ENCODE data around the gene SLC13A4.
"Not testable (repeated sequence)": the region's sequence is repeated elsewhere in the genome, so short reads cannot be mapped to it uniquely, and the experiment has no call there.

The SLC13A4 gene

DNA sequence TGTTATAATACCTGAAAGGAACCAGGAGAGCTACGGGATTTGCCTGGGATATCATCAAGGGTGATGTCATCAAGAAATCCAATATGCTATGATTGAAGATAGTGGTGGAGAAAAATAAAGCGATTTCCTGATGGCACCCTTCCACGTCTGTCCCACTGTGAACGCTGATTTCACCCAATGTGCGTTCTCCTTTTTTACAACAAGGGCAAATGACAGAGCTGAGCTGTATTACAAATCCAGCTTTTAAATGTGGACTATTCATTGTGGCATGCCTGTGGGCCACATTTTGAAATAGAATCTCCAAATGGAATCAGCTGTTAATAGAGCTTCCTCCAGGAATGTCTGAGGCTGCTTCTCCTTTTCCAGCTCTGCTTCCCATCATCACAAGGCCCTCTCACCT lies 23.3 kb downstream of the SLC13A4 start:
- Mint-ChIP-seq H3K4me1 (ENCODE audit: low read depth) (no peaks in the 10 kb centered on the region), H3K4me3 (no peak overlapping the region), H3K27me3 (no peaks in the 10 kb centered on the region), H3K36me3 (ENCODE audit: low read depth) (no peaks in the 10 kb centered on the region), H3K9me3 (no peaks in the 10 kb centered on the region), H3K27ac (no peak overlapping the region)

DNA sequence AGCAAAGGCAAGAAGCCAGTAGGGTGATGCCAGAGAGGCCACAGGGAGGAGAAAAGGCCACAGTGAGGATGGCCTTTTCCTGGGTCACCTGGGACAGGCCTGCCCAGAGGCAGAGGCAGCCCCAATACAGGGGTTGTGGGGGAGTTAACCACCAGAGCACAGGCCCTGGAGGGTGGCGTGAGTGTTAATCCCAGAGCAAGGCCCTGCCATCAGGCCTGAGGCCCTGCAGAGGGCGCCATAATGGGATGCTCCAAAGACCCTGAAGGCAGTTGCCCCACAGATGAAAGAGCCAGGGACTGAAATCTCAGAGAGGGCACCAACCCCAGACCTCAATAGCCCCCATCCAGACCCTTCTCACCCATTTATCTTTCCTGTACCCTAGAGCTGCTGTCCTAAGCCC lies 23.9 kb downstream of the SLC13A4 start:
- Mint-ChIP-seq H3K4me3 (no peak overlapping the region), H3K9me3 (no peaks in the 10 kb centered on the region), H3K4me1 (ENCODE audit: low read depth) (no peaks in the 10 kb centered on the region), H3K27me3 (no peaks in the 10 kb centered on the region), H3K36me3 (ENCODE audit: low read depth) (no peaks in the 10 kb centered on the region), H3K27ac (no peak overlapping the region)

DNA sequence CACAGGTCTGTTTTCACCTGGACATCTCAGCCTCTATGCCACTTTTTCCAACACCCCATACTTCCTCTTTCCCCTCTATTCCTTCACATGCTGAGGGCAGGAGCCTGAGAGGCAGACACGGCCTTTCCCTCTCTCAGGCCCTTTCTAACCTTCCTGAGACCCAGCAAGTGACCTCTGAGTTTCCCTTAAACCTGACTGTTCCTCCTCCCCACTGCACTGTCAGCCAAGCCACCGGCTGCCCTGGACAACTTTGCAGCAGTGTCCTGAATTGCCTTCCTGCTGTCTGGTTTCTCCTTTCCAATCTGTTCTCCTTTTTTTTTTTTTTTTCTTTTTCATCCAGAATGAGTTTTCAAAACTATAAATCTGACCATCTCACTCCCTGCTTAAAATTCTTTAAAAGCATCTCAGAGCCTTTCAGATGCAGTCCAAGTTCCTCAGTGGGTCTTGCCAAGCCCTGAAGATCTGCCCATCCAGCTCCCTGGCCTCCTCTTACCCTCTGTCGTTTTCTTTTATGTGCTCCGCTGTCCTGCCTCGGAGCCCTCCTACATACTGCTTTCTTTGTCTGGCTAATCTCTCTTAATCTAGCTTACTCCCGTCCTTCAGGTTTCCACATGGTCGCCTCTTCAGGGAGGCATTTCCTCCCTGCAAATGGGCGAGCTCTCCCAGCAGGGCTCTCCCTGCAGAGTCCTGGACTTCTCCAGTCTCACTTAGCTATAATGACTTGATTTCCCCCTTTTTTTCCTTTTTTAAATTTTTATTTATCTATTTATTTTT lies 30.5 kb downstream of the SLC13A4 start:
- Mint-ChIP-seq H3K27ac (no peak overlapping the region), H3K4me1 (ENCODE audit: low read depth) (no peaks in the 10 kb centered on the region), H3K27me3 (no peaks in the 10 kb centered on the region), H3K36me3 (ENCODE audit: low read depth) (no peaks in the 10 kb centered on the region), H3K4me3 (no peak overlapping the region), H3K9me3 (no peaks in the 10 kb centered on the region)

DNA sequence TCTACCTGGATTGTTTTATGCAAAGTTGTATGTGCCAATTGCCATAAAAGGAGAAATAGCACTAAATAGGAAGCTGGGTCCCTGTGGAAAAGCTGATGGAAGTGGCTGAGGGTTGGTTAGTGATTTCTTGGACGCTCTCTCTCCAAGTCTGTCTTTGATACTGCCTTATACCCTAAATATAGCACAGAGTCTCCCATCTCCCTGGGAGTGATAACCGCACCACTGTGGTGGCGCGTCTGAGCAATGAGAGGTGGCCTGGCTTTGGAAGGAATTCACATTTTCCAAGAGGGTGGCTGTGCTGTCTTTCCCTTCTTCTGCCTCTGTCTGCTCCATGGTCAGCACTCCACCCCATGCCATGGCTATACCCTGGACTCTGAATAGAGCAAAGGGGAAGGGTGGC lies 34.4 kb downstream of the SLC13A4 start:
- Mint-ChIP-seq H3K27me3 (no peaks in the 10 kb centered on the region), H3K4me3 (no peak overlapping the region), H3K9me3 (no peaks in the 10 kb centered on the region), H3K27ac (no peak overlapping the region), H3K36me3 (ENCODE audit: low read depth) (no peaks in the 10 kb centered on the region), H3K4me1 (ENCODE audit: low read depth) (no peaks in the 10 kb centered on the region)

DNA sequence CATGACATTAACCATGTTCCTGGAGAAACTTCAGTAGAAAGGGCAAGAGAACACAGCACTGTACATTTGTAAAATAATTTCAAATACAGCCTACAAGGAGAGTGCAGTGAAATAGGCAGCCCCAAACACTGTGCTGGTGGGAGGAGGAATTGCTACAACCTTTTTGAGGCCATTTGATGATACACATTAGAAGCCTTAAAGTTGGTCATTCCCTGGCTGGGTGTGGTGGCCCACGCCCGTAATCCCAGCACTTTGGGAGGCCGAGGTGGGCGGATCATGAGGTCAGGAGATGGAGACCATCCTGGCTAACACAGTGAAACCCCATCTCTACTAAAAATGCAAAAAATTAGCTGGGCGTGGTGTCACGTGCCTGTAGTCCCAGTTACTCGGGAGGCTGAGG lies 35.4 kb downstream of the SLC13A4 start:
- H3K4me1 Mint-ChIP-seq (ENCODE audit: low read depth); H3K4me3 Mint-ChIP-seq; H3K27me3 Mint-ChIP-seq; H3K27ac Mint-ChIP-seq; H3K9me3 Mint-ChIP-seq; H3K36me3 Mint-ChIP-seq (ENCODE audit: low read depth): not testable (repeated sequence)

DNA sequence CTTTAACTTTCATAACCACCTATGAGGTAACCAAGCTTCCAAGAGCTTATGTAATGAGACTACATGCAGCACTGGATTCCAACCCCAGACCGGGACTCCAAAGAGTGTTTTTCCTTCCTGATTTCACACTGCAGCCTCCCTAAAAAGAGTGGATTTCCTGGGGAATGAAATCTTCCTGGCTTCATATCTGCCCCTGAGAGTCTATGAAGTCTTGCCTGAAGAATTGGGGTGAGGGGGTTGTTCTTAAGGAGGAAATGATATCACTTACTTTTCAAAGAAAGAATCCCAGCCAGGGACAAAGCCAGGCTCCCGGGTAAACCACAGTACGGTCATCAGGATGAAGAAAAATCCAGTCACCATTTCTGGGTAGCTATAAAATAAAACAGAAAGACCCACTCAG lies 35.9 kb downstream of the SLC13A4 start:
- Mint-ChIP-seq H3K4me3 (no peak overlapping the region), H3K4me1 (ENCODE audit: low read depth) (no peaks in the 10 kb centered on the region), H3K27ac (no peak overlapping the region), H3K27me3 (no peaks in the 10 kb centered on the region), H3K36me3 (ENCODE audit: low read depth) (peaks cover 5% of the 10 kb centered on the region), H3K9me3 (no peaks in the 10 kb centered on the region)

DNA sequence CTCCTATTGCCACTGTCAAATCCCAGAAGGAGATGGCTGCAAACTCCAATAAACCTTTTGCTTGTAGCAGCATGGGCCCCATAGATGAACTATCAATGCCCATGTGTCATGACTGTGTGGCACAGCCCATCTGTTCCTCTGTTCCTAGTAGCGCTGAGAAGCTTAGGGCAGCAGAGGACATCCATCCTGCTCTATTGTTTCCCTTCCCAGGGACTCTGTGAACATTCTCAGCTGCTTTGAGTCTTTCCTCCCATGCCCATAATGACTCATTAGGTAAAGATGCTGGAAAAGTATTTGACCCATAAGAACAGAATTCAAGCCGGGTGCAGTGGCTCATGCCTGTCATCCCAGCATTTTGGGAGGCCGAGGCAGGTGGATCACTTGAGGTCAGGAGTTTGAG lies 37.4 kb downstream of the SLC13A4 start:
- Mint-ChIP-seq H3K4me1 (ENCODE audit: low read depth) (no peaks in the 10 kb centered on the region), H3K9me3 (no peaks in the 10 kb centered on the region), H3K4me3 (no peak overlapping the region), H3K27ac (no peak overlapping the region), H3K27me3 (no peaks in the 10 kb centered on the region), H3K36me3 (ENCODE audit: low read depth) (peaks cover 5% of the 10 kb centered on the region)

DNA sequence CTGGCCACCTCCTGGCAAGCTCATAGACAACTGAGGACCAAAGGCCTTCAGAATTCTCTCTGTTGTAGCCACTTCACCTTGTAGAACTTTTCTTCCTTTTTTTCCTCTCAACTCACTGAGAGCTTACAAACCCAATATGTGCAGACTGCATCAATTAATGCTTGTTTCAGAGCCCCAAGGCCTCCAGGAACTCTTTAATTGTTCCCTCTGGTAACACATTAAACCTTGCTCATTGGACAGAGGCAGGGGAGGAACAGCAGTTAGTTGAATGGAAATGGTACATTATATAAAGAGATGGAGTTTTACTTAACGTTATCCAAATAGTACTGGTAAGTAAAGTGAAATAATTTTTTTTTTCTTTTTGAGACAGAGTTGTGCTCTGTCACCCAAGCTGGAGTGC lies 40.5 kb downstream of the SLC13A4 start:
- Mint-ChIP-seq H3K4me1 (ENCODE audit: low read depth) (no peaks in the 10 kb centered on the region), H3K9me3 (no peaks in the 10 kb centered on the region), H3K36me3 (ENCODE audit: low read depth) (peaks cover 9% of the 10 kb centered on the region), H3K27ac (no peak overlapping the region), H3K27me3 (no peaks in the 10 kb centered on the region), H3K4me3 (no peak overlapping the region)

DNA sequence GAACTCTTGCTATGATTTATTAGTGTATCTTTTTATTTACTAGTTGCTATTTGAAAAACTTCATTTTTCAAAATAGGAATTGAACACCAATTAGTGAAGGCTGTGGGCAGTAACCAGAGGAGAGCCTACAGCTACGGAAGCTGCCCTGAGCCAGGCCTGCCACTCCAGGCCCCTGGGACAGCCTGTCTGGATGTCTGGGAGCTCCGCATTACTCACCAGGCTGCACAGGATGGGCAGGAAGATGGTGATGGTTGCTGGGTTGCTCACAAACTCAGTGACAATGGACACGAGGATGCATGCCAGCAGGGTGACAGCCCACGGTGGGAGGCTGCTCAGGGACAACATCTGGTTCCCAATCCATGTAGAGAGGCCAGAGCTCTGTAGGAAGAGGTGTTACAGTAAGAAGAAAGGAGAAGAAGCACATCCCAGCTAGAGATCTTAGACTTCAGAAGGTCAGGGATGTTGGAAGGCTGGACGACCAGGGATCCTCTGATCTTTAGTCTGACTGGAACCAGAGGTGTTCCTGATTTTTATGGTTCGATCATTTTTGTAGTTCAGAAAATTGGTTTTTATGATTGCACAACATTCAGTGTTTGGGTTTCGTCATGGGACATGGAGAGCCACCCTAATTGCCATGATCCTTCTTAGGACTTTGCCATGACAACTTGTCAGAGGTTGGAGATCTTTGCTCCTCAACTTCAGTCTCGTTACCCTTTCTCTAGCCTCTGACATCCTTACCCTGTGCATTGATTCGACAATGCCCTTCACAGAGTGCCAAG lies 42.5 kb downstream of the SLC13A4 start:
- H3K27ac Mint-ChIP-seq: no peak overlapping the region
- no peaks in the 10 kb centered on the region for H3K9me3 Mint-ChIP-seq
- no peaks in the 10 kb centered on the region for H3K27me3 Mint-ChIP-seq
- H3K36me3 Mint-ChIP-seq (ENCODE audit: low read depth): peaks cover 15% of the 10 kb centered on the region
- no peak overlapping the region for H3K4me3 Mint-ChIP-seq
- peaks cover 7% of the 10 kb centered on the region for H3K4me1 Mint-ChIP-seq (ENCODE audit: low read depth)

DNA sequence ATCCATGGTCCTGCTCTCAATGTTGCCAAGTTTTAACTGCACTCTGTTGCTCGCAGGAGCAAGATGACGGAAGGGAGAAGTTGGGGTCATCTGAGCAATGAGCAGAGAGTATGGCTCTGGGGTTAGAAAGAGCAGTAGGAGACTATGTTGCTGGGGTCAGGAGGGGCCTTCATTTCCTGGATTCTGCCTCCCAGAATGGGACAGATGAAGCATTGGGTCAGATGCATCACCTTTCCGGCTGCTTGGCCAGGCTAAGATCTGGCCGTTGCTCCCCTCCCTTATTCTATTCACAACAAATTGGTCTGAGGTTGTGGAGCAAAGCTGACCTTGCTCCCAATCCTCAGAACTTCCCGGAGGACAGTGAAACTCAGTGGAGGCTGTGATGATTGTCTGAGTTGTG lies 43.3 kb downstream of the SLC13A4 start:
- Mint-ChIP-seq H3K4me3 (no peak overlapping the region), H3K36me3 (ENCODE audit: low read depth) (peaks cover 15% of the 10 kb centered on the region), H3K27me3 (no peaks in the 10 kb centered on the region), H3K9me3 (no peaks in the 10 kb centered on the region), H3K4me1 (ENCODE audit: low read depth) (peaks cover 9% of the 10 kb centered on the region), H3K27ac (no peak overlapping the region)

DNA sequence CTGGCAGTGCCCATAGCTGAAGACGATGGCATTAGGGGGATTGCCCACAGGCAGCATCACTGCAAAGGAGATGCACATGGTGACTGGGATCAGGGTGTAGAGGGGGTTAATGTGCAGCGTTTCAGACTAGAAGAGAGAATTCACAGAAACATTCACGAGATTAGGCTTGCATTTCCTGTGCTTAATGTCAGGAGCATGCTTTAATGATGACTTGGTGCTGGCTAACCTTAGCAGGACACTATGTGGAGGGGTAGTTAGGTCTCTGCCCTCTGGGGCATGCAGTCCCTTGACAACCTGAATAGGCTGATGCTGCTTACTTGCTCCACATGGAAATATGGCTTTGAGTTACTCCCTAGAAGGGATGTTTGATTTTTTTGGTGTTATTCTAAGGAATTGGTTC lies 43.9 kb downstream of the SLC13A4 start:
- Mint-ChIP-seq H3K36me3 (ENCODE audit: low read depth) (peaks cover 20% of the 10 kb centered on the region), H3K4me3 (no peak overlapping the region), H3K9me3 (no peaks in the 10 kb centered on the region), H3K4me1 (ENCODE audit: low read depth) (peaks cover 9% of the 10 kb centered on the region), H3K27me3 (no peaks in the 10 kb centered on the region), H3K27ac (no peak overlapping the region)

DNA sequence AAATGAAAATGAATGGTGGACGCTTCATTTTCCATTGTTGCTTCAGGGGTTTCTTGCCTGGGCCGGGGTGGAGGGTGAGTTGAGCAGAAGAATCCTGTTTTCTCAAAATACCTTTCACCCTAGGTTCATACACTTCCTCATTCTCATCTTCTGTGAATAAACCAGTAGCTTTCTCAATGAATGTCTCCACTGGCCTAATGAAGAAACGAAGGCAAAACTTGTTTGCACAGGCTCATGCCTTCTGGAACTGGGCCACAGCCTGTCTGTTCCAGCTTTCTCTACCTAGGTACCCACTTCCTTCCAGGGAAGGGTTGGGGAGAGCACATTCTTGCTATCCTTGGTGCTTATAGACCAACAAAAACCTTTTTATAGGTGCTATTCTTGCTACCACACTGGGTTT lies 44.4 kb downstream of the SLC13A4 start:
- H3K4me3 Mint-ChIP-seq: no peak overlapping the region
- peaks cover 24% of the 10 kb centered on the region for H3K36me3 Mint-ChIP-seq (ENCODE audit: low read depth)
- H3K4me1 Mint-ChIP-seq (ENCODE audit: low read depth): peaks cover 9% of the 10 kb centered on the region
- no peak overlapping the region for H3K27ac Mint-ChIP-seq
- no peaks in the 10 kb centered on the region for H3K27me3 Mint-ChIP-seq
- H3K9me3 Mint-ChIP-seq: no peaks in the 10 kb centered on the region

DNA sequence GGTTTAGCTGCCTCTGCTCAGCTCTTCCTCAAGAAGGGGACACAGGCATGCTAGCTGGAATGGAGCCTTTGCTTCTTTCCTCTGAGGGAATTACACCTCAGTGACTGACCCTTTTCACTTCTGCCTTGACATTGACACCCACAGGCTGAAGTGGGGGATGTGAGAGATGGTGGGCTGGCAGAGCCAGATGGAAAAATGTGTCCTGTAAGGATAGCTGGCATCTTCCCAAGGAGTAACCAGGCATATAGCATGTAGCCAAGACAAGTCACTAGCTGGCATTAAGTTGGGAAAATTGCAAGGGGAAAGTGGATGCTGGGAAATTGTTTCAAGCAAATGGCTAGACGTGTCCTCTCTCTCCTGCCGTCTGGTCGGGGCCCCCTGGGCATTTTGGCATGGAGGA lies 45.8 kb downstream of the SLC13A4 start:
- H3K27ac Mint-ChIP-seq: no peak overlapping the region
- peaks cover 9% of the 10 kb centered on the region for H3K4me1 Mint-ChIP-seq (ENCODE audit: low read depth)

DNA sequence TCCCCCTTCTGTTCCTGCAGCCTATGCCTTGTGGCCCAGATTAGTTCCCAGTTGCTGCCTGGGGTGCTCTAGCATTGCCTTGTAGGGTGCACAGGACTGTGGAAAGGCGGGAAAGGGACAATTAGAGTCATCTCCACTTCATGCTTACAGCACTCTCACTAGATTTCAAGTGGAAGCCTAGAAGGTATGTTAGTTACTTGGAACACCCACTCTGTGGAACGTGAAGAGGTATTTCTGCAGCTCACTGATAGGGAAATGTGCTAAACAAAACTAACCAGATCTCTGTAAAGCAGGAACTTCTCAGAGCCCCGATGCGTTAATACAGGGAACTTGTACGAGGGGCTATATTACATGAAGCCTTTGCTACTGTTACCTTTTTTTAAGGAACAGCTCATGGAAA lies 46.2 kb downstream of the SLC13A4 start:
- Mint-ChIP-seq H3K4me3 (no peak overlapping the region), H3K36me3 (ENCODE audit: low read depth) (peaks cover 27% of the 10 kb centered on the region), H3K27me3 (no peaks in the 10 kb centered on the region), H3K4me1 (ENCODE audit: low read depth) (peaks cover 9% of the 10 kb centered on the region), H3K27ac (no peak overlapping the region), H3K9me3 (no peaks in the 10 kb centered on the region)

More for the DNA sequence above, 45.8 kb downstream of the SLC13A4 start:
- Mint-ChIP-seq H3K36me3 (ENCODE audit: low read depth) (peaks cover 29% of the 10 kb centered on the region), H3K4me3 (no peak overlapping the region), H3K9me3 (no peaks in the 10 kb centered on the region), H3K27me3 (no peaks in the 10 kb centered on the region)

DNA sequence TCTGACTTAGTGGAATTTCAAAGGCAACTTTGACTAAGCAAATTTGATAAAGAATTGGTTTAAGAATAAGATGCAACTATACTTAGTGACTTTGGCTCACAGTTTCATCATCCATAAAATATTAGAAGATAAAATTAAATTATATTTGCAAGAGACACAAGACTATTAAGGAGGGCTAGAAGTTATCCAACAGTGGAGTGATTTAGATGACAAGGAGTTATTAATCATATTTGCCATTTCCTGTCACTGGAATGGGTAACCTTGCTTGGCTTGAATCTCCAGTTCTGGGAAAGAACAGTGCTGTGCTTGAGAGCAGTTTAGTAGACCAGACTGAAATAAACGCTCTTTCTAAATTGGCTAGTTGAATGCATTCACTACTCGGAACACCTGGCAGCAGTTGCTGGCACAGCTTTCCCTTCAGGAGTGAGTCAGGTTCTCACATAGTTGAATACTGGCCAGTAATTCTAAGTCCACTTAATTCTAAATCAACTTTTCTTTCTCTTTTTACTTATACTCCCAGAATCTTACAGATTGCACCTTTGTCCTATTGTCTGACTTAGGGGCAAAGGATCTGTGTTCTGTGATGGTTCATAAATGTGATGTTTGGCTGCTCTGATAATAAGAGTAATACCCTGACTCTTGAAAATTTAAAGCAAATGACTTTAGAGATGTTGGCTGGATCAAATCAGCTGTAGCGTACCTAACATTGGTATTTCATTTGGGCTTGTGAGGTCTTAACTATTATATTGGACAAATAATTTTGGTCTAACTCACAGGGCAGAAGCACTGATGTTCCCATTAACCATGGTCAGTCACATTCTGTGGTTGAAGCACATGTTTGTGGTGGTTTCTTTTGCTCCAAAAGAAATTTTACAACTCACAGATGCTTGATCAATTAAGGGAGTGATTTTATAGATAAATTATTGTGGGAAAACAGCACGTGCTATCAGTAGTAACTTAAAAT lies 49.1 kb downstream of the SLC13A4 start:
- no peak overlapping the region for H3K27ac Mint-ChIP-seq
- H3K4me3 Mint-ChIP-seq: no peak overlapping the region
- no peaks in the 10 kb centered on the region for H3K27me3 Mint-ChIP-seq
- H3K9me3 Mint-ChIP-seq: no peaks in the 10 kb centered on the region
- peaks cover 38% of the 10 kb centered on the region for H3K36me3 Mint-ChIP-seq (ENCODE audit: low read depth)
- peaks cover 9% of the 10 kb centered on the region for H3K4me1 Mint-ChIP-seq (ENCODE audit: low read depth)

All from stimulated activated naive CD8-positive, alpha-beta T cell treated with anti-CD3 and anti-CD28 coated beads, Interleukin-15, Interleukin-2, amounts not matched to agents 100 ng/mL and 50 ng/mL, for 24 hours (primary cell).